Activated T-cell treated with anti-CD3 and anti-CD28 coated beads for 1 hour (primary cell): ENCODE results near the gene COL5A1.
"Not testable (repeated sequence)": the region's sequence is repeated elsewhere in the genome, so short reads cannot be mapped to it uniquely, and the experiment has no call there.

ENCODE experiments used
- DNase-seq: peaks from one replicate; pipeline ENCODE4 v3.0.0-alpha.2; 2020; ENCODE audit warnings: low read depth

The COL5A1 gene

GRCh38 chr9:134710271-134710540 lies 68.6 kb downstream of the COL5A1 start:
- no peak for DNase-seq

GRCh38 chr9:134710901-134711300 lies 69.3 kb downstream of the COL5A1 start:
- DNase-seq = no peak

- no peak for DNase-seq
These were observed 70.6 kb downstream of the COL5A1 start for GRCh38 chr9:134712243-134712642.

- DNase-seq = no peak
These were observed 71.3 kb downstream of the COL5A1 start for GRCh38 chr9:134712926-134713325.

GRCh38 chr9:134715536-134715935 lies 73.9 kb downstream of the COL5A1 start:
- not testable (repeated sequence) for DNase-seq

GRCh38 chr9:134716067-134716466 lies 74.5 kb downstream of the COL5A1 start:
- DNase-seq = no peak

- no peak for DNase-seq
These were observed 75.5 kb downstream of the COL5A1 start for GRCh38 chr9:134717056-134717455.

- no peak for DNase-seq
These were observed 76.5 kb downstream of the COL5A1 start for GRCh38 chr9:134717924-134718645.

GRCh38 chr9:134719331-134719730 lies 77.7 kb downstream of the COL5A1 start:
- no peak for DNase-seq

GRCh38 chr9:134720136-134720753 lies 78.6 kb downstream of the COL5A1 start:
- DNase-seq = no peak

GRCh38 chr9:134720796-134721195 lies 79.2 kb downstream of the COL5A1 start:
- no peak for DNase-seq

- no peak for DNase-seq
These were observed 79.7 kb downstream of the COL5A1 start for GRCh38 chr9:134721344-134721743.

GRCh38 chr9:134722120-134722701 lies 80.6 kb downstream of the COL5A1 start:
- DNase-seq = no peak

GRCh38 chr9:134723037-134723436 lies 81.4 kb downstream of the COL5A1 start:
- DNase-seq = no peak

- DNase-seq = no peak
These were observed 82.0 kb downstream of the COL5A1 start for GRCh38 chr9:134723491-134724190.

GRCh38 chr9:134724202-134724911 lies 82.8 kb downstream of the COL5A1 start:
- DNase-seq = no peak

GRCh38 chr9:134724912-134725604 lies 83.5 kb downstream of the COL5A1 start:
- DNase-seq = no peak

- DNase-seq = no peak
These were observed 84.0 kb downstream of the COL5A1 start for GRCh38 chr9:134725605-134725940.

GRCh38 chr9:134726026-134726721 lies 84.6 kb downstream of the COL5A1 start:
- no peak for DNase-seq

GRCh38 chr9:134726722-134727034 lies 85.1 kb downstream of the COL5A1 start:
- no peak for DNase-seq

GRCh38 chr9:134728021-134728795 lies 86.6 kb downstream of the COL5A1 start:
- DNase-seq = no peak
